HL-60 (cell line): ENCODE measurements around the gene APOE.

Experiments used
- CTCF ChIP-seq: IDR thresholded peaks from one replicate; pipeline ENCODE4 v1.5.1; 2011; ENCODE audit warnings: low read length, control low read depth, inconsistent platforms; ENCODE audit not compliant: insufficient read depth
- GABPA ChIP-seq: IDR thresholded peaks from 2 replicates; pipeline ENCODE4 v1.6.1; 2012; ENCODE audit warnings: low read depth
- POLR2AphosphoS5 ChIP-seq: IDR thresholded peaks from 2 replicates; pipeline ENCODE4 v1.6.1; 2012; ENCODE audit warnings: low read depth
- REST ChIP-seq: IDR thresholded peaks from 2 replicates; pipeline ENCODE4 v1.6.1; 2012; ENCODE audit warnings: low read depth; ENCODE audit not compliant: insufficient replicate concordance
- SPI1 ChIP-seq: IDR thresholded peaks from 2 replicates; pipeline ENCODE4 v1.6.1; 2012; ENCODE audit warnings: low read depth, mild to moderate bottlenecking, borderline replicate concordance

DNA sequence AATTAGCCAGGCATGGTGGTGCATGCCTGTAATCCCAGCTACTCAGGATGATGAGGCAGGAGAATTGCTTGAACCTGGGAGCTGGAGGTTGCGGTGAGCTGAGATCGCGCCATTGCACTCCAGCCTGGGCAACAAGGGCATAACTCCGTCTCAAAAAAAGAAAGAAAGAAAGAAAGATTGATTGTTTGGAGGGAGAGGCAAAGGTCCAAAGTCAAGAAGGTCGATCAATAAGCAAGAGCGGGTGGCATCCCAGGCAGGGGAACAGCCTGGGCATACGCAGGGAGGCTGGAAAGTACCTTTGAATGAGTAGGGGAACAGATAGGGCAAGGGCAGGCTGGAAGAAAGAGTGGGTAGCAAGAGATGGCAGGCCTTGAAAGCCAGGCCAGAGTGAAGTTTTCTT is 24.5 kb downstream of the APOE start:
- no peak for TF ChIP-seq CTCF
- no peak for TF ChIP-seq POLR2AphosphoS5
- no peak for TF ChIP-seq REST
- TF ChIP-seq GABPA: no peak
- TF ChIP-seq SPI1: no peak
